NB4 (cell line): ENCODE measurements around the gene ATRNL1.

Source experiments
- DNase-seq: peaks from one replicate; pipeline ENCODE4 v3.0.0; 2010; ENCODE audit warnings: low read depth
- H3K4me3 ChIP-seq: one replicate; pipeline ENCODE4 v1.5.1; 2011; ENCODE audit warnings: mild to moderate bottlenecking, low read depth, low read length, moderate library complexity
- CTCF ChIP-seq: IDR thresholded peaks from one replicate; pipeline ENCODE4 v1.5.1; 2012; ENCODE audit warnings: low read depth, low read length
- MAX ChIP-seq: IDR thresholded peaks from 2 replicates; pipeline ENCODE4 v1.6.1; 2011; ENCODE audit warnings: low read depth, low read length
- MYC ChIP-seq: IDR thresholded peaks from 2 replicates; pipeline ENCODE4 v1.6.1; 2011; ENCODE audit warnings: low read depth, low read length
- POLR2A ChIP-seq: IDR thresholded peaks from 2 replicates; pipeline ENCODE4 v1.6.1; 2011; ENCODE audit warnings: mild to moderate bottlenecking; ENCODE audit not compliant: insufficient read length; ENCODE audit errors: extremely low read depth

ATRNL1 gene

GRCh38 chr10:115949282-115949844 is 856.2 kb downstream of the ATRNL1 start:
- DNase-seq, result no peak
- TF ChIP-seq POLR2A (no peak), MYC (no peak), MAX (no peak), CTCF (no peak)
- no peak overlapping the region for H3K4me3 ChIP-seq

GRCh38 chr10:115950320-115950719 is 857.2 kb downstream of the ATRNL1 start:
- H3K4me3 ChIP-seq, result no peak overlapping the region
- no peak for DNase-seq
- no peak for TF ChIP-seq MAX
- TF ChIP-seq POLR2A, result no peak
- no peak for TF ChIP-seq MYC
- no peak for TF ChIP-seq CTCF

- no peak for DNase-seq
- no peak overlapping the region for H3K4me3 ChIP-seq
These were observed 858.1 kb downstream of the ATRNL1 start for GRCh38 chr10:115951242-115951641.

GRCh38 chr10:115953281-115953680 is 860.1 kb downstream of the ATRNL1 start:
- DNase-seq, result no peak
- H3K4me3 ChIP-seq, result no peak overlapping the region
- TF ChIP-seq CTCF, result no peak
- no peak for TF ChIP-seq MYC
- no peak for TF ChIP-seq POLR2A
- TF ChIP-seq MAX, result no peak

More at GRCh38 chr10:115951242-115951641, 858.1 kb downstream of the ATRNL1 start:
- TF ChIP-seq MAX, result no peak
- no peak for TF ChIP-seq MYC
- no peak for TF ChIP-seq CTCF
- TF ChIP-seq POLR2A, result no peak

GRCh38 chr10:115953968-115954367 is 860.8 kb downstream of the ATRNL1 start:
- no peak overlapping the region for H3K4me3 ChIP-seq
- TF ChIP-seq CTCF (no peak), POLR2A (no peak), MYC (no peak), MAX (no peak)
- no peak for DNase-seq
